HG03432 (cell line): ENCODE data around the gene SNCA.

Experiments used
- ATAC-seq: cut with Tn5 transposase; IDR thresholded peaks from one replicate; pipeline ENCODE4 v1.9.1; 2021; ENCODE audit warnings: mild to moderate bottlenecking, moderate library complexity; ENCODE audit not compliant: unreplicated experiment

SNCA gene

GRCh38 chr4:89757154-89757719 is 79.7 kb downstream of the SNCA start:
- ATAC-seq = no peak

DNA sequence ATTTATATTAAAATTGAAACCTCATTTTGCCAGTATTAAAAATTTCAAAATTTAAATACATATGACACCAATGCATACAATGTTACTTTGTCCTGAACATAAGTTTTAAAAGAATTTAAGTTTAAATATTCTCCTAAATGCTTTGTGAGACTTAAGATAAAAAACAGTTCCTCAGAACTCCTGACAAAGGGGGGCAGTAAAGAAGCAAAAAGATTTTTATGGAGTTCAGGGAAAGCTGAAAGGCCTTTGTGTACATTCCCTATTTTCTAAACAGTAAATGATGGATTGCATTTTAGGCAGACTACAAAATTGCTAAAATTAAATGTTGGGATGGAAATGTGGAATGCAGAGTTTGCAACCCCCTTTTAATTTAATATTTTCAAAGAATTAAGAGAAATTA is 81.7 kb downstream of the SNCA start:
- ATAC-seq = no peak

- no peak for ATAC-seq
Observed at GRCh38 chr4:89754531-89754930, 82.4 kb downstream of the SNCA start.

- ATAC-seq = no peak
Observed at GRCh38 chr4:89753601-89754066, 83.3 kb downstream of the SNCA start.

DNA sequence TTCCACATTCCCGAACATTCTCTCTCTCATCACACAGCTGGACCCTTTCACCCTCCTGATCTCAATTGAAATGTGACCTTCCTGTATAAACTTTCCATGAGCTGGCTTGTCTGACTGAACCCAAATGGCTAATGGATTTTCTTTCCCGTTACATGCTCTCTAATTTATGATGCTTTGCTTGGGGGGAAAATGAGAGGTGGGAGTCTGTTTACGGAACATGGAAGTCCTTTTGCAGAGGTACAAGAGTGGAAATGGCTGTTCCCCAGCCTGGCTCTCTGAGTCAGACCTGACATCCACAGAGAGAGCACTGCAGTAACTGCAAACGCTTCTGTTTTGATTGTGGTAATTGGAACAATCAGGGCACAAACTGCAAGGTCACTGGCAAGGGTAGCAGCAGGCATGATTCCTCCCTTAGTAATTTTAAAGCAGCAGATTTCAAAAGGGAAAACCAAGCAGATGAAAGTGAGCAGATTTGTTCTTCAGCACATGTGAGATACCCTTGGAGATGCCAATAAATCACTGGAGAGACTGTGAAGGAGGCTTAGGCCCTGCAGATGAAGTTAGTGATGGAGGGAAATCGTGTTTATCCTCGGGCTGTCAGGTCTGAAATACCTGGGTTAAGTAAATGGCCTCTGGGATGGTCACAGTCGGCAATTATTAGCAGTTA is 83.9 kb downstream of the SNCA start:
- ATAC-seq = no peak

GRCh38 chr4:89751416-89751815 is 85.5 kb downstream of the SNCA start:
- no peak for ATAC-seq

DNA sequence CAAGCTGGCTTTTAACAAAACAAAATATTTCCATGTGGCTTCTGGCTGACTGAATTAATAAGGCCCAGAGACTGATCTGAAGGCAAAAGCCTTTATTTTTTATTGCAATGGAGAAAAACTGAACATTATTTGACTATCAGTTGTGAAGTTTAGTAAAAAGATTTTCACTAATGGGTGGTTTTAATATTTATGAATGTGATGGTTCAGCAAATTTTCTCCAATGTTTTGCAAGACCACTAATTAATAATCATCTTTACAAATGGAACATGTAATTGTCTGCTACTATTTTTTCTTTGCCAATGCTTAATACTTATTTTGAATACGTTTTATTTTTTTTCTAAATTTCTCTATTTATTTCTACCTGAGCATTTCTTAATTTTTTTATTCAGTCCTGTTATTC is 90.6 kb downstream of the SNCA start:
- no peak for ATAC-seq

- ATAC-seq = no peak
Observed at GRCh38 chr4:89745708-89746107, 91.3 kb downstream of the SNCA start.

DNA sequence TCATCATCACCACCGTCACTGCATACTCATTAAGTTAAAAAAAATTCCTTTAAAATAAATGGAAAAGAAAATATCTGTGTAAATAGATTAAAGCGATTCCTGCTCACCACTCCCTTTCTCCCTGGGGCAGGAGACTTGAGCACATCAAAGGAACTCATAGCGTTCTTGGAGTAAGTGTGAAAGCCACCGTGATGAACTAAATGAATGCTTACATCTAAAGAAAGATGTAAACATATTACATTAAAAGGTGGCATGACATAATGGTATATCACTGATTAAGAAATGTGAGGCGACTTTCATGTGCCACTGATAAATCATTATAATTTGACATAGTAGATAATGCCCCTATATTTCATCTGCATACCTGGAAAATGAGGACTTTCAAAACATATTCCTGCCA is 92.0 kb downstream of the SNCA start:
- ATAC-seq = no peak

DNA sequence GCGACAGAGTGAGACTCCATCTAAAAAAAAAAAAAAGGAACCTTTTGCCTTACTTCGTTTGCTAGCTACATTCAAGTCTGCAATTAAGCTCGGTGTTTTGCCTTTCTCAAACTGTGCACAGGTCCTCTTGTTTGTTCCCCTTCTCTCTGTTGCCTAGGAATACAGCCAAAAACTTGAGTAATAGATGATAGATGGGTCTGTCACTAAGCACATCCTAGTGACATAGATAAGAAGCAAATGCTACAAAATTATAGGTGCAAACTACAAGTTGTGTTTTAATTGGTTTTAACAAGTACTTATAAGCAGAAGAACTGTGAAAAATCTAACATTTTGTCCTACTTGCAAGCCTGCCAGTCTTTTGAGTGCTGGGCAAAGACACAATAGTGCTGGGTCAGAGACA is 95.2 kb downstream of the SNCA start:
- no peak for ATAC-seq

DNA sequence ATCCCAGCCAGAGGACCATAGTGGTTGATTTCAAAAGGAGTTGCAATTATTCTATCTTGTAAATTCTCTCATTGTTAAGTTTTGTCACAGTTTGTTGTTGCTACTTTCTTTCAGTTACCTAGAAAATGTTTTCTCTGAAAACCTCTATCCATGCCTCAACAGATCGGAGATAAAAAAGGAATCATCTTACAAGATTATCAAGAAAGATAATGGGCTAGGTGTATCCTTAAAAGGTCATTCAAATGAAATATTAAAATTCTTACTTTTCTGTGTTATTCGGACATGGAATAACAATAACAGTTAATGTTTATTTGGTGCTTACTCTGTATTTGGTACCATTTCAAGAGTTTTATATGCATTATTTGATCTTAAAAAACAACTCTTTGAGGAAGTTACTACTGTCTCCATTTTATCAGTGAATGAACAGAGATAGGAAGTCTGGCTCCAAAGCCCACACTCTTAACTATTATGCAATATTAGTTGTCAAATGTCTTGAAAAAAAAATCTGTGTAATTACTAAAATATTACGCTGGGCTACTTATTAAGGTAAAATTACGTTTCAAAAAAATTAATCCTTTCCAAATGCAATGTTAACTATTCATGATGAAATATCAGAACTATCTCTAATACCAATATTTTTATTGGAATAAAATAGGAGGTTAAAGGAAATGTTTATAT is 97.5 kb downstream of the SNCA start:
- no peak for ATAC-seq

GRCh38 chr4:89737888-89738287 is 99.1 kb downstream of the SNCA start:
- no peak for ATAC-seq

- ATAC-seq = no peak
Observed at GRCh38 chr4:89733946-89734345, 103.0 kb downstream of the SNCA start.

DNA sequence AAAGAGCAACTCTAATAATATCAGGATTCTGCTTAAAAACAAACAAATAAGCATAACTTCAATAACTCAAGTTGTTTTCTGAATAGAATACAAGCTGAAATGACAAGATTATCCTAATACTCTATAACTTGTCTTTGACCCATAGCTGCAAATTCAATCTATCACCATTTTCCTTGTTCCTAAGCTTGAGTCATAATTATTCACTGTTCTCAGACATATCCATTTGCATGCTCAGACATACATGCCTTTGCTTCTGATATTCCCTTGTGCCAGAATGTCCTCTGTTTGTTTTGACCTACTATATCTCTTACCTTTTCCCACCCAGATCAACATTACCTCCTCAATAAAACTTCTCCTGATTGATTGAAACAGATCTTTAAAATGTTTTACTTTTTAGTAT is 109.7 kb downstream of the SNCA start:
- ATAC-seq = no peak

DNA sequence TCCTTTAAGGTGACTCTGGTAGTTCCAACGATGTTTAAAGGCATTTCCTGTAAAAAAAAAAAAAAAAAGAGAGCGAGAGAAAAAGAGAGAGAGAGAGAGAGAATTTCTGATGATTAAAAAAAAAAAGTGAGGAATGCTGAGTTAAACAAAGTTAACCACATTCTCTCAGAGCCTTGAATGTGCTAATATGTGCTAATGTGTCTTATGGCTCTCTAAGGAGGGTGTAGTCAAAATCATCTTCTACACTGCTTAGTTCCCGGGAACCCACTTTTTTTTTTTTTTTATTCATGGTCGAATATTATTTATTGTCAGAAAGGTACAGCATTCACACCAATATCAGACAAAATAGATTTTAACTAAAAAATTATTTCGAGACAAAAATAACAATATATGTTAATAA is 111.7 kb downstream of the SNCA start:
- no peak for ATAC-seq

GRCh38 chr4:89724716-89725115 is 112.2 kb downstream of the SNCA start:
- ATAC-seq = no peak

DNA sequence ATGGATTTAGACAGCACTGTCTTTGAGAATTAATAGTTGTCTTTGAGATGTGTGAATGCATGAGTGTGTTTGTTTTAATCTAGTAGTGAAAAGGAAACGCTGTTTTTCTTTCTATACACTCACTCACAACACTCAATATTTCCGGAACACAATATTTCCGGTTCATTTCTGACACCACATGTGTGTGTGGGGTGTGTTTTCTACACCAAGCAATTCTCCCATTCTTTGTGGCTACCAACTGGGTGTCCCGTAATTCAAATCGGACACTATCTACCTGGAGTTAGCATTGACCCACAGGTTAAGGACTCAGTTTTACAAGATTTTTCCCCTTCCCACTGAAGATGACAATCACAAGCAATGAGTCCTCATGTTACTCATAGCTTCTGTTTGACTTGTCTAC is 113.9 kb downstream of the SNCA start:
- ATAC-seq = no peak

GRCh38 chr4:89722517-89722916 is 114.4 kb downstream of the SNCA start:
- no peak for ATAC-seq

GRCh38 chr4:89720981-89721380 is 116.0 kb downstream of the SNCA start:
- no peak for ATAC-seq

DNA sequence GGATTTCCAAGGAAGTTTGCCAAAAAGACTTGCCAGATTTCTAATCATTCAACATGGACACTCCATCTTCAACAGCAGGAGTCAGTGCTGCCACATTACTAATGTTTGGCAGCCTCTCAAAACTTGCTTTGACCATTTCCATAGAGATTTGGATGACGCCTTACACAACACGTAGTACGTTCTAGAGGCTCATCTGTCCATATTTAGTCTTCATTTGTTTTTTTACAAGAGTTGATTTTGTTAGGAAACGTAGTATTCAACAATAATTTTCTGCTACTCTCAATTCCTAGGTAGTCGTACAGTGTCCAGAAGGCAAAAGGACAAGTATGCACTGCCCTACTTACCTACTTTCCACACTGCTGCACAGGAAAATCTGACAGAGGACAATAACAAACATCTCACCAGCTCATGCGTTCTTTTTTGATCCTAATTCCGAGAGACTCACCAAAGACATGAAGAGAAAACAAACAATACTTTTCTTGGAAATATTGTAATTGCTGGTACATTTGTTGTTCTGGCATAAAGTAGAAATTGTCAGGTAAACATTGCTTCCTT is 117.3 kb downstream of the SNCA start:
- no peak for ATAC-seq

DNA sequence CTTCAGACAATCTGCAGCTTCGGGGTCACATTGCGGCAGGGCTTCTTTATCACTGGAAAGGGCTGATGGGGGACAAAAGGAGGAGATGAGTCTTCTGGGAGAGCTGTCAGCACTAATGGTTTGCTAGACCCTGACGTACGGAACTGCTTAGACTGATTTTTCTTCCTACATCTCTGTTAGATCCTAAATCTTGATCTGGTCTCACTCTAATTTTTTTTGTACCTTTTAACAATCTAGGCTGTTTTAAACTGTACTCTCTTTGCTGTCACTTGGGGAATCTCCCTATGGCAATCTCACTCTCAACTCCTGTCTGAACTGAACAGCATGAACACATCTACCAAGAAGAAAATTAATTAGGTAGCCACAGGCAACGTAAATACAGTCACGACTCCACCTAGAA is 120.1 kb downstream of the SNCA start:
- no peak for ATAC-seq

- no peak for ATAC-seq
Observed at GRCh38 chr4:89715631-89716030, 121.3 kb downstream of the SNCA start.
